ACHN (cell line): ENCODE results near the gene ZNF682.
"Not testable (repeated sequence)": the region's sequence is repeated elsewhere in the genome, so short reads cannot be mapped to it uniquely, and the experiment has no call there.

Experiments used
- DNase-seq: peaks from one replicate; pipeline ENCODE4 v3.0.0-alpha.2; 2015
- in situ Hi-C: cut with HindIII; loops from 2 replicates; pipeline ENCODE4 v1.10.0; 2017; ENCODE audit warnings: low sequenced_read_pairs, low pct_ligation_motif_present, low pct_unique_long_range_greater_than_20kb

Gene ZNF682

DNA sequence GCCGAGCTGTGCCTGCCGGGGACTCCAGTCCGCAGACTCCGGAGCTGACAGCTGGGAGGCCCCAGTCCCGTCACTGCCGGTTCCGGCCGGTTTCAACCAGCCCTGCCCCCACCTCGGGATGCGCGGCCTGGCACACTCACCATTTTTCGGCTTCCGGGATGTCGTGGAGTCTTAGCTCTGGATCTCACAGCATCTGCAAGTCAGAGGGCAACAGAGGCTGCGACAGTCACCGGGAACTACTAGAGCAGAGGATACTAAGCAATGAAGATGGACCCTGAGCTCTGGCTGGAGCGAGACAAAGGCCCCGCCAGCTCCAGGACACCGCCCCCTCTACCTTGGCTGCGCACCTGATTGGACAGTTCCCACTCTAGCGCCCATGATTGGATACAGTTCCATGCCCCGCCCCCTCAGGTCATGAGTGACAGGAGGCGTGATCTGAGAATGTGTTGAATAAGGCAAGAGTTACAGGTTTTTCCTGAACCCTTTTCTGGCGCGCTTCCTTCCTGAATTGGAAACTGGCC lies at the start of gene ZNF682:
ZNF682 (minus strand) TSS at position 303 of the 521 bp plus-strand sequence; CDS start at position 143, 160 bp downstream.
- no peak for DNase-seq
- in situ Hi-C loops = no loop called here

DNA sequence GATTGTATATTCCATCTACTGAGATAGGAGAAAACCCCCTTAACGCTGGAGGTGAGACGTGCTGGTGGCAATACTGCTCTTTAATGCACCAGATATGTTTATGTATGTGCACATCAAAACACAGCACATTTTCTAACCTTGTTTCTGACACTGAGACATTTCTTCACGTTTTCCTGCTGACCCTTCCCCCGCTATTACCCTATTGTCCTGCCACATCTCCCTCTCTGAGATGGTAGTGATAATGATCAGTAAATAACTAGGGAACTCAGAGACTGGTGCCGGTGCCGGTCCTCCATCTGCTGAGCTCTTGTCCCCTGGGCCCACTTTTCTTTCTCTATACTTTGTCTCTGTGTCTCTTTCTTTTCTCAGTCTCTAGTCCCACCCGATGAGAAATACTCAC lies 43.6 kb upstream of the ZNF682 start:
- DNase-seq, in situ Hi-C loops: not testable (repeated sequence)

DNA sequence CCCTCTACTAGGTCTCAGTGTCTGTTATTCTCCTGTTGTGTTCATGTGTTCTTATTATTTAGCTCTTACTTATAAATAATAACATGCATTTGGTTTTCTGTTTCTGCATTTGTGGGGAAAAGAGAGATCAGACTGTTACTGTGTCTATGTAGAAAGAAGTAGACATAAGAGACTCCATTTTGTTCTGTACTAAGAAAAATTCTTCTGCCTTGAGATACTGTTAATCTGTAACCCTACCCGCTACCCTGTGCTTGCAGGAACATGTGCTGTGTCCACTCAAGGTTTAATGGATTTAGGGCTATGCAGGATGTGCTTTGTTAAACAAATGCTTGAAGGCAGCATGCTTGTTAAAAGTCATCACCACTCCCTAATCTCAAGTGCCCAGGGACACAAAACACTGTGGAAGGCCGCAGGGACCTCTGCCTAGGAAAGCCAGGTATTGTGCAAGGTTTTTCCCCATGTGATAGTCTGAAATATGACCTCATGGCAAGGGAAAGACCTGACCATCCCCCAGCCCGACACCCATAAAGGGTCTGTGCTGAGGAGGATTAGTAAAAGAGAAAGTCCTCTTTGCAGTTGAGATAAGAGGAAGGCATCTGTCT lies 43.0 kb upstream of the ZNF682 start:
- in situ Hi-C loops, DNase-seq: not testable (repeated sequence)

DNA sequence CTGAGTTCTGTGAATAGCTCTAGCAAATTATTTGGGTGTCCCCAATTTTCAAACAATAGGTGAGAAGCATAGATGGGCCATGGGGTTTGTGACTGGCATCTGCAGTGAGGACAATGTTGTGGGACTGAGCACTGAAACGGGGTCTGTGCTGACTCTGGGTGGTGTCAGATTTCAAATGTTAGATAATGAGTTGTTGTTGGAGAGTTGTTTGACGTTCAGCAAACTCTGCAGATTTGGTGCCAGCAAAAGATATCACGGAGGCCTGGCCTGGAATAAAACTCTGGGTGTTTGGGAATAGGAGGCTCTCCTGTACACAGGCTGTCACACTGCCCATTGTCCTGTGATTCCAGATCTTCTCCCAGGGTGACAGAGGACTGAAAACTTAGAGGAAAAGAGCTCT lies 41.4 kb upstream of the ZNF682 start:
- in situ Hi-C loops = no loop called here
- no peak for DNase-seq

DNA sequence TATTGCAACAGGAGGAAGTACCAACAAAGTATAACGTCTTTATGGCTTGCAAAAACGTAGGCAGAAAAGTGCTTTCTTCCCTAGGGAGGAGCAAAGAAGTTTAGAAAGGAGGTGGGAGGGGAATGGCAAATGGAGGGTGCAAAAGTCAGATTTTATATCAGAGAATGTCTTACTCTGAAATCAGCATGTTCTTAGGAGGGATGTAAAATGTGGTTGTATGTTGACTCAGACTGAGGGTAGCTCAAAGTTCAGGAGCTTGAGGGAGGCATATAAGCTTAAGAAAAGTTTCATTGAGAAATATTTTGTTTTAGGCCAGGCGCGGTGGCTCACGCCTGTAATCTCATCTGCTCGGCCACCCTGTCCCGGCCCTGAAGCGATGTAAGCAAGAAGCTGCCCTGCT lies 40.2 kb upstream of the ZNF682 start:
- DNase-seq = no peak

DNA sequence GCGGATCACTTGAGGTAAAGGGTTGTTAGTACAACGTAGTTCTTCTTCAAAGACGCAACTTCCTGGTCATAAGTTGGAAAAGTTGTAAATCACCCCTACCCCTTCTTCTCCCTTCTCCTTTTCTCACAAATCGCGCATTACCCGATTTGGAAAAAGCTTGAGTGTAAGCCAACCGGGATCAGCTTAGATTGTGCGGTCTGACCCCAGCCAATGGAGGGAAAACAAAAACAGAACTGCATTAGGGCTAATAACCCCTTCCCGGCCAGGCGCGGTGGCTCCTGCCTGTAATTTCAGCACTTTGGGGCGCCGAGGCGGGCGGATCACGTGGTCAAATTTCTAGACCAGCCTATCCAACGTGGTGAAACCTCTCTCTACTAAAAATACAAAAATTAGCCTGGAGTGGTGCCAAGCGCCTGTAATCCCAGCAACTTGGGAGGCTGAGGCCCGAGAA lies 39.3 kb upstream of the ZNF682 start:
- in situ Hi-C loops = no loop called here
- DNase-seq = no peak

More for the DNA sequence above, 40.2 kb upstream of the ZNF682 start:
- in situ Hi-C loops = no loop called here

DNA sequence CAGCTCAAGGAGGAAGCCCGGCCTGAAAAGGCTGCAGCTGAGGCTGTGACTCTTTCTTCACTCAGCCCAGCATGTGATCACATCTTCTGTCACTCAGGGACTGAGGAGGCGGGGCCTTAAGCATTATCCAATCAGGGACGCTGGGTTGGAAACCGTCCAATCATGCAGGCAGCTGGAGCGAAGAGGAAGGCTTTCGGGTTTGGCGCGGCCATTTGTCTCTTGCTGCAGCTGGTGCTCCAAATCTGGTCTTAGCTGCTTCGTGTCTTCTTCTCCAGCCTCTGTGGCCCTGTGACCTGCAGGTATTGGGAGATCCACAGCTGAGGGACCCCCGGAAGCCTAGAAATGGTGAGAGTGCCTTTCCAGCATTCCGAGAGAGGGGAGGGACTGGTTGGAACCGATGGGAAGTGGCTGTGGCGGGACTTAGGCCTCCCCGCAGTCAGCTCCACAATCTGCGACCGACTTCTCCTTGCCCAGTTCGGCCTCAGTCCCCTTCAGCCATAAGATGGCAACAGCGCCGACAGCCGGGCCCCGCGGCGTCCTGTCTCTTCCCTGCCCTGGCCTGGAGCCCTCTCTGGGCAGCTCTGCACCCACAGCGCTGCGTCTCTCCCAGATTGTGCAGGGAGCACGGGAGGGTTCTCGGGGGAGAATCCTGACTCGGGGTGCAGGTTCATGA lies 38.6 kb upstream of the ZNF682 start, which contains the start of gene ZNF90:
ZNF90 (plus strand) TSS at position 210 of the 673 bp plus-strand sequence; CDS start at position 343, 133 bp downstream.
- in situ Hi-C loops = no loop called here
- DNase-seq = no peak

DNA sequence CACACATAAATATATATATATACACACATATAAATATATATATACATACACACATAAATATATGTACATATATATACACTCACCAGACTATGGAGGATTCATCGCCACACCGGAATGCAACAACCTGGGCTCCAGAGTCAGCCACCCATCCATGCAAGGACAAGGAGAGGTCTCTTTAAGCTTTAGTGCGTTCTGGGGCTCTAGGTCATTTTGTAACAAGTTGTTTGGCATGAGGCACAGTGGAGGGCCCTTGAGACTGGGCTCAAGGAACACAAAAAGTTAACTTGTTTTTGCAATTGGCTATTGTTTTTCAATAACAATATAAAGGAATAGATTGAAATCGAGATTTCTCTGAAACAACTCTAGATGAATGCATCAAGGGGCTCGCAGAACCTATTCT lies 33.6 kb upstream of the ZNF682 start:
- DNase-seq = no peak
- in situ Hi-C loops = no loop called here

DNA sequence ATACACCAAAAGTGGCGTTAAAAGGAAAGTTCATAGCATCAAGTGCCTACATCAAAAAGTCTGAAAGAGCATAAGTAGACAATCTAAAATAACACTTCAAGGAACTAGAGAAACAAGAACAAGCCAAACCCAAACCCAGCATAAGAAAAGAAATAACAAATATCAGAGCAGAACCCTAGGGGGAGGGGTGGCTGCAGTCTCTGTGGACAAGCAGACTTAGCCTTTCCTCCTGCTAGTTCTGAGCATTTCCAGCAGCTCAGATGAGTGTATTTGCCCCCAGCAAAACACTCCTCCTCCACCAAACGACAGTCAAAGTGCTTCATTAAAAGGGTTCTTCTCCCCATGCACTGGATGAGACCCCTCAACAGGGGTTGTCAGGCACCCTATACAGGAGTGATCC lies 31.4 kb upstream of the ZNF682 start:
- no peak for DNase-seq
- in situ Hi-C loops = no loop called here

DNA sequence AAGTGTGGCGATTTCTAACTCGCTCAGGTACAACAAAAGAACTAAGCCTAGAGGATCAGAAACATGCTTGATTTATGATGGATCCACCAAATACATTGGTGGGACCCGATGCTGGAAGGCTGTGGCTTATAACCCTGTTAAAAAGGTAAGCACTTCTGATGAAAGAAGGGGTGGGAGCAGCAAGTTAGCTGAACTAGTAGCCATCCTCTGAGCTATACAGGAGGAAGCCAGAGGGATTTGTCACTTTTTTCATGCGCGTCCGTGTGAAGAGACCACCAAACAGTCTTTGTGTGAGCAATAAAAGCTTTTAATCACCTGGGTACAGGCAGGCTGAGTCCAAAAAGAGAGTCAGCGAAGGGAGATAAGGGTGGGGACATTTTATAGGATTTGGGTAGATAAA lies 29.3 kb upstream of the ZNF682 start:
- in situ Hi-C loops, DNase-seq: not testable (repeated sequence)

DNA sequence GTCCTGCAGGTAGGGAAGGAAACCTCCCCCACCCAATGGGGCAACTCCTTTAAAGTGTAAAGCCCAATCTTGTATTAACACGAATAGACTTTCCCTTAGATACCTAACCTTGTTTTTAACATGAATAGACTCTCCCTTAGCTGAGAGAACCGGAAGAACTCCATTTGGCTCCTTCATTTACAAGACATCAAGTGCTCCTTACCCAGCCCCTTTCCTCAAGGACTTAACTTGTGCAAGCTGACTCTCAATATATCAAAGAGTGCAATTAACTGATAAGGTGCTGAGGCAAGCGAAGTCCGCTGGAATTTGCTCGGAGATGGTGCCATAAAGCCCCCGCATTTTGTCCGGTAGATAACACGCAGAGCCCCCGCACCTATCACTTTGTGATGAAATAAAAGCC lies 28.6 kb upstream of the ZNF682 start:
- no peak for DNase-seq
- in situ Hi-C loops = no loop called here

DNA sequence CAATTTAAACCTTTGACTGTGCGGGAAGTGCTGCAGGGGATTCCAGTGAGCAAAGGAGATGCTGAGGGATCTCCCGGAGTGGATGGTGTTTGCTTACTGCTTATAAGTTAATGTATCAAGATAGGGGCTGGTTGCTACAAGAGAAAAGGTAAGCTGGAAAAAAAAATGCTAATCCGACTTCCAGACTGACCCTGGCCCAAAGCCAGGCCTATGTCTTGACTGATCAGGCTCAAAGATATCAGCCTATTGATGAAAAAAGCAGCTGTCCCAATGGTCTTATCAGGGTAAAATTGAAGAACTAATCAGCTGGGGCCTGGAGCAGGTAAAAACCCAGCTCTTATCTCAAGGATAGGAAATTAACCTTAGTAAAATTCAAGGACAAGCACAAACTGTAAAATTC lies 27.6 kb upstream of the ZNF682 start:
- in situ Hi-C loops = no loop called here
- DNase-seq = no peak

DNA sequence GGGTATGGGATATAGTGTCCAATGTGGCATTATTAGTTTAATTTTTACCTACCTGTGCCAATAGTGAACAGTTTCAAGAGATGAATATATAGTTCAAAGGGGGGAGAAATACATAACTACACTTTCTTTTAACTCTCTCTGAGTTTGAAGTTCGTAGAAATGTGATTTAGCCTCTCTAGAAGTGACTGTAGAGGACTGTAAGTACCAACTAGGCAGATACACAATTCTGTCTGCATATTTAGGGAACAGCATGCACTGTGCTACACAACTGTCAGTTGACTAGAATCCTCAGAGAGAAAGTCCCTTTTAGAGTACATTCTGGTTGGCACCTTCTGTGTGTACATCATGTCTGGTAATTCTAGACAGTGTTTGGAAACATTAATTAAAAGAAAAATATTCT lies 21.0 kb upstream of the ZNF682 start:
- in situ Hi-C loops = no loop called here
- no peak for DNase-seq

DNA sequence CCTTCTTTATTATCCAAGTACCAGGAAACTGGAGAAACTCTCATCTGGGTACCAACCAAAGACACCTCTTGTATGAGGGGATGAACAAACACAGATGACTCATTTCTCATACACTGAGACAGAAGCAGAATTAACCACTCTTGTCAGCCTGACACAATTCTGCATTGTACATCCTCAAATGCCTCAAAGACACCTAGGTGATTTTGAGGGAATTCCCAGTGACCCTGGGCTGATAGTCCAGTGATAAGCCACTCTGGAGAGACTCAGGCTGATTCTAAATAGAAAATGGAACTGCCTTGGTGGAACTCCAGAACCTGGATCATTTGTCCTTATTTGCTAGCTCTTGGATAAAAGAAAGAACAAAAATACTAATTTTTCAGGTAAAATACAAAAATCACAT lies 19.4 kb upstream of the ZNF682 start:
- in situ Hi-C loops, DNase-seq: not testable (repeated sequence)

DNA sequence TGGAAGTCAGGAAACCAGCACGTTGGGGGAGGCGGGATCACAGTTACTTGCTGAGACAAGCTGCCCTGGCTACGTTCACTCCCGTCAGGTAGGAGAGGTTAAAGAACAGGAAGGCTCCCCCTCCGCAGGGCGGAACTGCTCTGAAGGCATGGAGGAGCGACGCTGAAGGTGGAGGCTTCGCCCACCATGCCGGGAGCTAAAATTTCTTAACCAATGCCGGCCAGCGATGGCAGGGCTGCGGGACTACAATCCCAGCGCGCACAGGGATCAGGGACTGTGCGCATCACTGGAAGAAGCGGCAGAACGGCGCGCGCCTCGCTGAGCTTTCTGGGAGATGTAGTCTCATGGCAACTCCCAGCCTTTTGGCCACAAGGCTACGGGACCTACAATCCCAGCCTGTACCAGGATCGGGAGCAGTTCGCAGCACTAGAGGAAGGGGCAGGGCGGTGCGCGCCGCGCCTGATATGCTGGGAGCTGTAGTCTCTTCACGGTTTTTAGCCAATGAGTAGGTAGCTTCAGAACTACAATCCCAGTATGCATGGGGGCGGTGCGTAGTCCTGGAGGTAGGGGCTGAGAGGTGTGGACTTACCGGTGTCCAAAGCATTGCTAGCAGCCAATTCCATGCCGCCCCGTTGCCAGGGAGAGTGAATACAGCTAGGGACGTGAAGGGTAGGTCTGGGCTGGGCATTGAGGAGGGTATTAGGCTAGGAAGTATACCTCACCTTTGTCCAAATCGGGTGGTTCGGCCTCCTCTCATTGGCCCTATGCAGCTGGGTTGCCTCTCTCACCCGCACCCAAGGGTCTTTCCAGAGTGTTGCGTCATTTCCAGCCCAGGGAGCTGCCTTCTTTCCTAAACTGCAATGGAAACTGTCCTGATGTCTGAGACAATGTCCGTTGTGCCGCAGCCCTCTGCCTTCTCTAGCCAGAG lies 12.8 kb upstream of the ZNF682 start:
- in situ Hi-C loops = no loop called here
- DNase-seq = no peak

DNA sequence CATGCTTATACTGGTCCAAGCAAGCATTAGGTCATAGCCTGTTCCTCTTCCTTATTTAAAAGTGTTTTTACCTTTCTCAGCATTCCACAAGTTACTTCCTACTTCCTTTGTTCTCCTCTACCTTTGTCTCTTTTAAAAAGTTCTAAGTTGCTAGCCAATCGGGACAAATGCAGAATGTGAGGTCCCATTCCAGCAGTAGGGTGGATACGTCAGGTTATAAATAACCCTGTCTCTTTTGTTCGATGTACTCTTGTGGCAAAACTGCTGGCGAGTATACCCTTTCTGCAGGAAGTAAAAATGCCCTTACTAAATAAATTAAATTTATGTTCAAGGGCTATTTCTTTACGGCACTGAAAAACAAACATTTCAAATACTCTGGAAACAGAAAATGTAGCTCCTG lies 6.4 kb upstream of the ZNF682 start:
- DNase-seq, in situ Hi-C loops: not testable (repeated sequence)

DNA sequence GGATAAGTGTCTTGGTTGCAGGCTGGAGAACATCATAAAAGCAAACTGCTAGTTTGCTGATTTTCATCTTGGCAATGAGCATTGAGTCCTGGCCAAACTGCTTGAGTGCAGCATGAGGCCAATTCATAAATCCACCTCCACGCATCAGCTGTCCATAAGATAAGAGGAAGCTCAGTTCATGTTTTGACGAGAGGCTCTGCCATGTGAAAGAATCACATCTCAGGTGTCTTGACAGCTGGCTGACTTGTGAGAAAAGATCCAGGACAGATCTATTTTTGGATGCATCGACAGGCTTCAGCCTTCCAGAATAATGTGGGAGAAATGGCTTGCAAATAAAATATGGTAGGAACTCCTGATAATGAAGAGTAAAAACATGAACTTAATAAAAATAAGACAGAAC lies 5.4 kb upstream of the ZNF682 start:
- DNase-seq = no peak
- in situ Hi-C loops = no loop called here

DNA sequence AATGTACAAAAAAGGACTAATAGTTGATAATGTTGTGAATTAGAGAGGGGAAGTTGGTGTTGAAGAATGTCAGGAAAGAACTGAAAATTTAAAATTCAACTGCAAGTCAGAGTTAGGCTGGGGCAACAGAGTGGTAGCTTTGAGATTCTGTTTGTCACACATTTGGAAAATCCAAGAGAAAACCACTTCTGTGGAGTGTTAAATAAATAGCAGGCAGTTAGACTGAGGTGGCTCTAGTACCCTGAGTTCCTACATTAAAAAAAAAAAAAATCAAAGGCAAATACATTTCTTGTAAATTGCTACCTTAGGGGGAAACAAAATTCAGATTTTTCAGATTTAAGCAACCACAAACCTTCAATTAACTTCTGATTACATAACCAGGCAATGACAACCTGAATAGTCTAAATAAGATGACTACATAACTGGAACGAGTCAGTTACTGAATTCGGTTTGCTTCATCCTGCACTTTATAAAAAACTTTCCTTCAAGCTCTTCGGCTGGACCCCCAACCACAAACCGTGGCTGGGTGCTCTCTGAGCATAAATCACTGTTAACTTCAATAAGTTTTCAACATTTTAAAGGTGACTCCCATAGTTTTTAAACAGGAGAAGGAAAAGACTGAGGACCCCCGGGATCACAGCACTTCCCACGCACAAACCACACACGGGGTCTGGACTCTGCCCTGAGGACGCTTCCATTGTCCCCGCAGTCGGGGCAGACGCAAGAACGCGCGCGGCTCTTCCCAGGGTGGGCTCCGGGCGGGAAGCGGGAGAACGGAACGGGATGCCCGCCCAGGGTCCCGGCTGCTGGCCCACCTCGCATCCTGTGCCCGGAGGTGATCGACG lies 725 bp downstream of the ZNF682 start:
- DNase-seq = no peak
- in situ Hi-C loops = no loop called here
